GM18508 (cell line): Measurements from ENCODE around the gene IL27RA.

Experiments used
- ATAC-seq: cut with Tn5 transposase; IDR thresholded peaks from one replicate; pipeline ENCODE4 v1.9.1; 2021; ENCODE audit warnings: moderate number of reproducible peaks; ENCODE audit not compliant: insufficient read depth, unreplicated experiment

IL27RA gene

GRCh38 chr19:14031719-14032480, at the start of gene IL27RA:
Gene IL27RA, plus strand, starts transcription at chr19:14031762. Its CDS starts 111 bp downstream, at chr19:14031873.
- no peak for ATAC-seq

- ATAC-seq: no peak
Observed at GRCh38 chr19:13981988-13982501, 49.5 kb upstream of the IL27RA start.

DNA sequence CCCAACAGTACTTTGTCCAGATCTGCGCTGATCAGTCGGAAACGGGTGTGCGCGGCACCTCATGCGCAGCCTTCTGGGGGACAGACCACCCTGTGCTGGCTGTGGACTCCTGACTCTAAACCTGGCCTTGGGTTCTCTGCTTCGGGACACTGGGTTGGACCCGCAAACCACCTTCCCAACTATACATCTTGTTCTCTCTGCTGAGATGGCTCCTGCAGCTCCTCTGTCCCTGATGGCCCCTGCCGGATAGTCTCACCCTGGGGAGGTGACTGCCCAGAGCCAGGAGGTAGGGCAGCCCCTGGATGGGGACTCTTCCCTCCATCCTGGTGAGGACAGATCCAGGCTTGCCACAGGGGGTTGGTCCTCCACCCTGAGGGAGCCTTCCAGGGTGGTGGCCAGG, 48.8 kb upstream of the IL27RA start:
- no peak for ATAC-seq

GRCh38 chr19:13983213-13983889, 48.2 kb upstream of the IL27RA start:
- ATAC-seq: no peak

- no peak for ATAC-seq
Observed at GRCh38 chr19:13984186-13984585, 47.4 kb upstream of the IL27RA start.

GRCh38 chr19:13984875-13985741, 46.5 kb upstream of the IL27RA start:
- ATAC-seq: no peak

DNA sequence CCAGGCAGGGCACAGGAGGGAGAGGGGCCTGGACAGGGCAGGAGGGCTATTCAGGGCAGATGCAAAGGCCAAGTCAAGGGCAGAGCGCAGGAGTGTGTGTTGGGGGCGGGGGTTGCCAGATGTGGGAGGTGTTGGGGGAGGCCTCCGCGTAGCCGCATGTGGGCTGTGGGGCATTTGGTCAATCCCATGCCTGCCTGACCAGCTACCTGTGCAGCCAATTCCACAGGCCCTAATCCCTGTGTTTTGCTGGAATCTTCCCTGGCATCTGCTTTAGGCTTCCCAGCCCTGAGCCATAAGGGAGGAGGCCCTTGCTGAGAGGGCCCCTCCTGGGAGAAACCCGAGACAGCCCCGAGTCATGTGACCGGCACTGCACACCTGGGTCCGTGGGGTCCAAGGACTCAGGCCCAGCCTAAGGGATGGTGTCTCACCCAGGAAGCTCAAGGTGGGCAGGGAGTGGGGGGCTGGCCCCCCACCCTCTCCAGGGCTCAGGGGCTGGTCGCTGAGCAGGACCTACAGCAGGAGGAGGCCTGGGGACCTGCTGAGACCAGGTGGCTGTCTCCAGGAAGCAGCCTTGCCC, 45.7 kb upstream of the IL27RA start:
- ATAC-seq: peak; percentile 7

DNA sequence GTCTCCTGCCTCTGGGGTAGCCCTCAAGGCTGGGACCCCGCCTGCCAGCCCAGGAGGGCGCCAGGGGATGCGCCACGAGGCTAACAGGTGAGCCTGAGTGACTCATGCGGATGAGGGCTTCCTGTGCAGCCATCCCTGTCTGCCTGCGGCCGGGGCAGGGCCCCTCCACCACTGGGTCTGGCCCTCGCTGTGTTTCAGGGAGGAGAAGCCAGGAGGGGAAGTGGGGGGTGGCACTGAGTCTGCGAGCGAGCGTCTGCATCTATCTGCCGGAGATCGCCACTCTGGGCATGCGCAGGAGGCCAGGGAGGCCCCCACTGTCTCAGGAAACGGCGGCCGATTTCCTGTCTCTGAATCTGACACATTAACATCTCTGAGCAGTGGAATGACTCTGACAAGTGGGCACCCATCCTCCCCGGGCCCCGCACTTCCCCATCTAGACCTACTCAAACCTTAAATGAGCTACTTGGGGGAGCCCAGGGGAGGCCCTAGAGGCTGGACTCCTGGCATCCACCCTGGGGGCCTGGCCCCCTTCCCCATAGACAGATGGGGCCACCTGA, 45.1 kb upstream of the IL27RA start:
- peak; percentile 48 for ATAC-seq

GRCh38 chr19:13987101-13987890, 44.3 kb upstream of the IL27RA start:
- no peak for ATAC-seq

- no peak for ATAC-seq
Observed at GRCh38 chr19:13989487-13989886, 42.1 kb upstream of the IL27RA start.

- ATAC-seq: no peak
Observed at GRCh38 chr19:13990085-13990484, 41.5 kb upstream of the IL27RA start.

DNA sequence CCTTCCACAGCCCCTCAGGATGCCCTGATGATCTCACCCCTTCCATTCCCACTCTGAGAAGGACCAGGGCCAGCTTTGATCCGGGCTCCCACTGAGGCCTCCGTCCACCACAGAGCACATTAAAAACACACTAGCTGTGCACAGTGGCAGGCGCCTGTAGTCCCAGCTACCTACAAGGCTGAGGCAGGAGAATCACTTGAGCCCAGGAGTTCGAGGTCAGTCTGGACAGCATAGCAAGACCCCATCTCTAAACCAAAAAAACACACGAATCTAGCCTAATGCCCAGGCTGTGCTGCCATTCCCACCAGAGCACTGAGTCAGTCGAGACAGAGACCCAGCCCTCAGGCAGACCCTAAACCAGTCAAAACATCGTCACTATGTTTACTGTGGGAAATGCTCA, 39.5 kb upstream of the IL27RA start:
- ATAC-seq: no peak

DNA sequence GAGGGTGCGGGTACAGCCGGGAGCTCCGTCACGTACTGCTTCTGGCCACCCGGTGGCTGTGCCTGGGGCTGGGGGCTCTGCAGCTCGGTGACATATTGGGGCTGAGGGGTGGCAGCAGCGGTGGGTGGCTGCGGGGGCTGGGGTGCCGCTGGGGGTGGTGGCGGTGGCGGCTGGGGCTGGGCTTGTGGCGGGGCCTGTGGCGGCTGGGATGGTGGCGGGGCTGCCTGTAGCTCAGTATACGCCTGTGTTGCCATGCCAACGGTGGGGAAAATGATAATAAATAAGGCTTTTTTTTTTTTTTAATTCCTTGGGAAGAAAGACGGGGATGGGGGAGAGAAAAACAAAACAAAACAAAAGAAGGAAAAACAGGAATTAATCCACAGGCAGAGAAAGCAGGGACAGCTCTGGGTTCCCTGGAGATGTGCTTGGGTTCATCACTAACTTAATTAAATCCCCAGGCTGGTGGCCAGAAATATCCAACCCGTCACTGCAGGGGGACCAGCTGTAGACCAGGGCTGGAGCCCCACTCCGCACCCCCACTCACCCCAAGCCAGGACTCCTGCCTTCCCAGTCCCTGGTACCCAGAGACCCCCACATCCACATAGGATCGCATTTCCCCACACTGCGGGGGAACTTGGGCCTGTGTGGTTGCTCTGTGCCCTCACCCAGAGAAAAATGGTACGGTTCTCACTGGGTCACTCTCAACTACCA, 37.8 kb upstream of the IL27RA start:
- ATAC-seq: no peak

DNA sequence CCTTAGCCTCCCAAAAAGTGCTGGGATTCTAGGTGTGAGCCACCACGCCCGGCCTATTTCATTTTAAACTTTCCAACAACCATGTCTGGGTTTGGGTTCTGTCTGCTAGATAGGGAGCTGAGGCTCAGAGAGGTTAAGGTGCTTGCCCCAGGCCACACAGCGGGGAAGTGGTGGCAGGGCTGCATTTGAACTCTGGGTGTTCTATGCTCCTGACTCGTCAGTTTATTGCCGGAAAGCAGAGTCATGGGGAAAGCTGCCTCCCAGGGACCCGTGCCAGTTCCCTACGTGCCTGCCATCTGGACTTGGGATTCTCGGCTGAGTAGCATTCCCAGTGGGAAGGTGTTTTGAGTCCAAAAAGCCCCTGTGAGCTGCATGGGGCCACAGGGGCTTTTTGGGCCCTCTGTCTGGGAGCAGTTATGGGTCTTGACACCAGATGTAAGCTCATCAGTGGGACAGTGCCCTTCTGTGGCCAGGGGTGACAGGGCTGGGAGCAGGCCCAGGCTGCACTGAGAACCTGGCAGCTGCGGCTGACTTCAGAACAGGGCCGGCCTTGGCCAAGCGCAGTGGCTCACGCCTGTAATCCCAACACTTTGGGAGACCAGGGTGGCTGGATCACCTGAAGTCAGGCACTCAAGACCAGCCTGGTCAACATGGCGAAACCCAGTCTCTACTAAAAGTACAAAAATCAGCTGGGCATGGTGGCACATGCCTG, 36.4 kb upstream of the IL27RA start:
- ATAC-seq: no peak

DNA sequence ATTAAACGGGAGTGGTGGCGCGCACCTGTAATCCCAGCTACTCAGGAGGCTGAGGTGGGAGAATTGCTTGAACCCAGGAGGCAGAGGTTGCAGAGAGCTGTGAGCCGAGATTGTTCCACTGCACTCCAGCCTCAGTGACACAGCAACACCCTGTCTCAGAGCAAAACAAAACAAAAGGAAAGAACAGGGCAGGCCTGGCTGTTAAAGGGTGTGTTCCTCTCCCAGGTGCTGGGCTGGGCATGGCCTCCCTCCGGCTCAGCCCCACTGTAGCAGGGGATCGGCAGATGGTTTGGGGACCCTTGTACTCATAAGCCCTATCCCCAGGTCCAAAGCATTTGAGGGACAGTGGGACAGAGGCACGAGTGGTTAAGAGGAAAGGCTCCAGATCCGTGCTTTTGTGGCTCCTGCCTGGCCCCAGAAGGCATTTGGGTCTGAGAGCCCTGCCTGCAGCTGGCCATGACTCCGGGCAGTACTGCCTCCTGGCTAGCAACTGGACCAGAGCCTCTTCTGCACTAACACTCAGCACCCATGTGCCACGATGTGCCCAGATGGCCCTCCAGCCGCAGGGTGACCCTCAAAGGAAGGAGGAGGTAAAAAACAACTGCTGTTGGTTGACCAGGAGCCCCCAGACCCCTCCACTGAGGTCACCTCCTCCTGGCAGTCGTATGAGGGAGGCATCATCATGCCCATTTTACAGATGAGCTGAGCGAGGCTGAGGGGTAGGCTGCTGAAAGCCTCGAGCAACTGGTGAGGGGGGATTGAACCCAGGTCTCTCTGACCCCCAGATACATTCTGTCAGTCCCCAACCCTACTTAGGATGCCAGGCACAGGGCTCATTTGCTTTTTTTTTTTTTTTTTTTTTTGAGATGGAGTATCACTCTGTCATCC, 35.4 kb upstream of the IL27RA start:
- no peak for ATAC-seq

DNA sequence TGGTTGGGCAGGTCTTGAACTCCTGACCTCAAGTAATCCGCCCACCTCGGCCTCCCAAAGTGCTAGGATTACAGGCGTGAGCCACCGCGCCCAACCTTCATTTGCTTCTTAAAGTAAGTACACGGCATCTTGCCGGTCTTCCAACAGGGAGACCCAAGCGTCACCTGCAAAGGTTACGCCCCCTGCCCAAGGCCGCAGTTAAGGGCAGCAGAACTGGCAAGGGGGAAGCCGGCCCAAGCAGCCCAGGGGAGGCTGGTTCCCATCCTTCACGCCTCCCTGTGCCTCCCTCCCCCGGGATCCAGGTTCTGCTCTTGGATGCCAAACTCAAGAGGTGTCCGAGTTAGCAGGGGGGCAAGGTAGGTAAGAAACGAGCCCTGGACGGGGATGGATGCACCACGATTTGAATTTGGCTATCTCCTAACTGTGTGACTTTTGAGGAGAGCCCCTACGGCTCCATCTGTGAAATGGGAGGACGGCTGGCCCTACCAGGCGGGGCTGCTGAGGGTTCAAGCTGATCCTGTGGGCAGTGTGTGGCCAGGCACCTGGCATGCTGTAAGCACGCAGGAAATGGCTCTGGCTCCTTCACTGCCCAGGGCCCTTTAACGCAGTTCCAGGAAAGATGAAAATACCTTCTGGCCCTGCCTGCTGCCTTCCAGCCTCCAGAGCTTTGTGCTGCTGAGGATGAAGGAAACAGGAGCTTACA, 34.5 kb upstream of the IL27RA start:
- no peak for ATAC-seq

- no peak for ATAC-seq
Observed at GRCh38 chr19:13997631-13997962, 34.0 kb upstream of the IL27RA start.
